H1 (cell line): ENCODE results near the gene NOLC1. TPM values are rescaled to one million over a fixed set of nuclear protein-coding genes. Genes with fewer than 3 reads are reported as not detected.

ENCODE experiments used
- CHD1 ChIP-seq: IDR thresholded peaks from 2 replicates; pipeline ENCODE4 v1.6.1; 2012; ENCODE audit warnings: low read depth, low read length, improper control_type of control experiment
- polyA plus RNA-seq, 7 experiments: library from polyadenylated mRNA; depleted of rRNA in 3 of 7; stranded (reverse) in 5 of 7; unstranded in 2 of 7; fragments of >200 nt in 5 of 7; fragments of 200-250 nt in 2 of 7; gene quantifications; 1 replicate in 5 of 7; 2 replicates in 1 of 7; 4 replicates in 1 of 7; pipeline versions ENCODE4 v1.2.1 to v1.2.3, GENCODE V29; 2011 to 2013; ENCODE audit warnings: missing spikeins in 2 of 7, mixed read lengths in 2 of 7
- total RNA-seq: library from RNA; stranded (reverse); fragmentation: NEBNext Ultra II Directional; extraction: Animal tissue kit (Norgen Biotek cat#: 25700); gene quantifications from 2 replicates; pipeline ENCODE4 v1.2.1, GENCODE V29; 2021
- TF ChIP-seq, protein P1 (sequence below): IDR thresholded peaks from 2 replicates; pipeline ENCODE4 v1.6.1; 2011; ENCODE audit warnings: low read depth, mild to moderate bottlenecking, low read length; ENCODE audit not compliant: insufficient read depth
- TF ChIP-seq, protein P2 (sequence below): IDR thresholded peaks from 2 replicates; pipeline ENCODE4 v1.6.1; 2012; ENCODE audit warnings: inconsistent platforms

Gene NOLC1
- total and polyA plus RNA-seq, 2 of the 8 experiments (the other 6 are each of a cell fraction or from before 2014, with no cell fraction given), result 86.3 to 191 TPM

- TF ChIP-seq, protein P1, sequence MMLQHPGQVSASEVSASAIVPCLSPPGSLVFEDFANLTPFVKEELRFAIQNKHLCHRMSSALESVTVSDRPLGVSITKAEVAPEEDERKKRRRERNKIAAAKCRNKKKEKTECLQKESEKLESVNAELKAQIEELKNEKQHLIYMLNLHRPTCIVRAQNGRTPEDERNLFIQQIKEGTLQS, result no peak
- TF ChIP-seq, protein P2, sequence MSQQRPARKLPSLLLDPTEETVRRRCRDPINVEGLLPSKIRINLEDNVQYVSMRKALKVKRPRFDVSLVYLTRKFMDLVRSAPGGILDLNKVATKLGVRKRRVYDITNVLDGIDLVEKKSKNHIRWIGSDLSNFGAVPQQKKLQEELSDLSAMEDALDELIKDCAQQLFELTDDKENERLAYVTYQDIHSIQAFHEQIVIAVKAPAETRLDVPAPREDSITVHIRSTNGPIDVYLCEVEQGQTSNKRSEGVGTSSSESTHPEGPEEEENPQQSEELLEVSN, result no peak
- TF ChIP-seq CHD1, result no peak
Observed at GRCh38 chr10:102122450-102122849, 29.7 kb upstream of the NOLC1 start (continued).
